Activated CD4-positive, alpha-beta memory T cell treated with anti-CD3 and anti-CD28 coated beads for 36 hours (primary cell): ENCODE results near the gene ATXN7. TPM values are rescaled to one million over a fixed set of nuclear protein-coding genes. Genes with fewer than 3 reads are reported as not detected.

Experiments
- CTCF ChIA-PET: fragments of 350-600 bp; sonication (Branson Sonifier 250); formaldehyde crosslinking; loops from one replicate; lab custom pipeline; 2021; ENCODE audit warnings: antibody characterized with exemption, inconsistent platforms; lab: Charles Lee
- POLR2A ChIA-PET: fragments of 350-600 bp; sonication (Branson Sonifier 250); formaldehyde crosslinking; loops from one replicate; lab custom pipeline; 2021; ENCODE audit warnings: antibody characterized with exemption; lab: Charles Lee
- DNase-seq: peaks from one replicate; pipeline ENCODE4 v3.0.0-alpha.2; 2020
- H3K27ac Mint-ChIP-seq: one replicate; pipeline ENCODE4 v1.8.0; 2021; ENCODE audit warnings: mixed read lengths
- H3K27me3 Mint-ChIP-seq: one replicate; pipeline ENCODE4 v1.8.0; 2021; ENCODE audit warnings: mixed read lengths
- H3K36me3 Mint-ChIP-seq: one replicate; pipeline ENCODE4 v1.8.0; 2021; ENCODE audit warnings: mixed read lengths
- H3K4me1 Mint-ChIP-seq: one replicate; pipeline ENCODE4 v1.8.0; 2021; ENCODE audit warnings: low read depth, mixed read lengths
- H3K4me3 Mint-ChIP-seq: one replicate; pipeline ENCODE4 v1.8.0; 2021; ENCODE audit warnings: mild to moderate bottlenecking, mixed read lengths
- H3K9me3 Mint-ChIP-seq: one replicate; pipeline ENCODE4 v1.8.0; 2021; ENCODE audit warnings: mixed read lengths
- intact Hi-C: fragments of 100-400 bp; cut with micrococcal nuclease; formaldehyde crosslinking; loops from one replicate; pipeline ENCODE4 v1.15.1; 2023
- total RNA-seq, 2 experiments: library from RNA; stranded (reverse); gene quantifications; one replicate each; pipeline ENCODE4 v1.2.3, GENCODE V29; 2021

The ATXN7 gene
- total RNA-seq, 2 experiments from 2014 or later, result 26.3 to 29.4 TPM

DNA sequence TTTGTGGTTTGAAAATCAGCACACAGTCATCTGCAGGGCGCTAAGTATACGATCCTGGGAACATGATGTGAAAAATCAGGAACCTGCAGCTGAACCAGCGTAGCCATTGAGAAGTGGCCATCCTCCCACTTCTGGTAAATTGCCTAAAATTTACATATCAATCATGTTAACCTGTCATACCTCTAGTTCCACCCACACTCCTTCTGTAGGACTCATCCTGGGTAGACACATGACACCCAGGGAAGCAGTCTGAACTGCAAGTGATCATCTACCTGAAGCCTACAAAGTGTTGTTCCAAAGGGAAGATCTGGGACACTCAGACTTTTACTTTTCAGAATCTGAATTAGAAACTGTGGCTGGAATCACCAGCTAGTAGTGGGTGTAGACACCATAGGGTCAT is 165.1 kb downstream of the ATXN7 start:
- no peaks in the 10 kb centered on the region for H3K36me3 Mint-ChIP-seq
- H3K27ac Mint-ChIP-seq, result no peak overlapping the region
- CTCF ChIA-PET, result interaction anchor here (3.9 kb wide), 1 partner anchor 456 kb away, joined by 23 read pairs; no protein-coding TSS in a partner anchor
- H3K4me1 Mint-ChIP-seq, result peaks cover 8% of the 10 kb centered on the region
- no peak overlapping the region for H3K4me3 Mint-ChIP-seq
- intact Hi-C loops, result no loop called here
- no peaks in the 10 kb centered on the region for H3K9me3 Mint-ChIP-seq
- DNase-seq, result no peak
- POLR2A ChIA-PET, result no interaction called here
- H3K27me3 Mint-ChIP-seq, result peaks cover 10% of the 10 kb centered on the region

DNA sequence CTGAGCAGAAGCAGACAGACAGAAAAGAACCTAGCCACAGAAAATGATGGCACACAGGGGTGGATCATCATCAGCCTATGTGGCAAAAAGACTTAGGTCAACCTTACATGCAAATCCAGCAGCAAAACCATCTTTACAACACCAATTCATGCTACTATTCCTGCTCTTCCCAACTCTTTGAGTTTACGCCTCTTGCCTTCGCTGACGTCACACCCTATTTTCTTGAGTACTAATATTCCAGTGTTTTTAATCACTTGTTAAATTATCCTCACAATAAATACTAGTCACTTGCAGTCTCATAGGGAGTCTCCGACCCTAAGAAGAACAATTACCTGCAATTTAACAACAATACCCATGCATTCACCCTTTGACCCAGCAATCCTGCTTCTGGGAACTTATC is 165.6 kb downstream of the ATXN7 start:
- CTCF ChIA-PET, result interaction anchor here (0.6 to 3.9 kb wide), 8 partner anchors 9 to 459 kb away, joined by 3 to 23 read pairs (median 3); no protein-coding TSS in a partner anchor

GRCh38 chr3:64030741-64031140 is 167.1 kb downstream of the ATXN7 start:
- Mint-ChIP-seq H3K4me3 (peak overlapping the region; percentile 52), H3K27me3 (peaks cover 10% of the 10 kb centered on the region), H3K36me3 (no peaks in the 10 kb centered on the region), H3K27ac (no peak overlapping the region), H3K4me1 (peaks cover 6% of the 10 kb centered on the region), H3K9me3 (peaks cover 7% of the 10 kb centered on the region)
- ChIA-PET CTCF (interaction anchor here (0.6 to 3.9 kb wide), 14 partner anchors 10 to 1702 kb away, joined by 3 to 23 read pairs (median 3); no protein-coding TSS in a partner anchor), POLR2A (no interaction called here)
- intact Hi-C loops, result loop anchor here (1.0 kb wide), 2 partner anchors 369 to 454 kb away; no protein-coding TSS in a partner anchor
- peak; percentile 83 for DNase-seq

More for the DNA sequence above, 165.6 kb downstream of the ATXN7 start:
- Mint-ChIP-seq H3K4me3 (no peak overlapping the region), H3K27me3 (peaks cover 10% of the 10 kb centered on the region), H3K36me3 (no peaks in the 10 kb centered on the region), H3K9me3 (peaks cover 4% of the 10 kb centered on the region), H3K27ac (no peak overlapping the region), H3K4me1 (peaks cover 6% of the 10 kb centered on the region)
- POLR2A ChIA-PET, result no interaction called here
- intact Hi-C loops, result no loop called here
- no peak for DNase-seq

GRCh38 chr3:64031540-64032508 is 168.2 kb downstream of the ATXN7 start:
- intact Hi-C loops, result loop anchor here (1.0 kb wide), 1 partner anchor 367 kb away; no protein-coding TSS in a partner anchor
- ChIA-PET CTCF (interaction anchor here (0.6 to 3.9 kb wide), 9 partner anchors 8 to 453 kb away, joined by 3 to 23 read pairs (median 3); partner anchors contain the start of gene PSMD6), POLR2A (no interaction called here)
- H3K27ac Mint-ChIP-seq, result no peak overlapping the region
- no peaks in the 10 kb centered on the region for H3K36me3 Mint-ChIP-seq
- no peak for DNase-seq
- peaks cover 6% of the 10 kb centered on the region for H3K4me1 Mint-ChIP-seq
- H3K9me3 Mint-ChIP-seq, result peaks cover 7% of the 10 kb centered on the region
- no peak overlapping the region for H3K4me3 Mint-ChIP-seq
- peaks cover 11% of the 10 kb centered on the region for H3K27me3 Mint-ChIP-seq

GRCh38 chr3:64033069-64033468 is 169.4 kb downstream of the ATXN7 start:
- intact Hi-C loops, result no loop called here
- H3K27me3 Mint-ChIP-seq, result peaks cover 11% of the 10 kb centered on the region

DNA sequence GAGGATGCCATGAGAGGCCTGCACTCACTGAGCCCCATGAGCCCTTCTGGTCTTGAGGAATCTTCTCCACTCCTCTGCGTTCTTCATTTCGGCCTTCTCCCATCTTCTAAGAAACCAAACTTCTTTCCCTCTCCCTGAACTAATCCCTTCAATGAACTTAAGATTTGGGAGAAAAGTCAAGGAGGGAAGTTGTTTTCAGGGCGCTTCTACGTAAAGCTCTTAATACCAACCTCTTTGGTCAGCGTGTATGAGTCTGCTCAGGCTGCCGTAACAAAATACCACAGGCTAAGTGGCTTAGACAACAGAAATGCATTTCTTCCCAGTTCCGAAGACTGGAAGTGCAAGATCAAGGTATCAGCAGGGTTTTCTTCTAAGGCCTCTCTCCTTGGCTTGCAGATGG is 173.4 kb downstream of the ATXN7 start:
- H3K27ac Mint-ChIP-seq, result no peak overlapping the region
- no peaks in the 10 kb centered on the region for H3K36me3 Mint-ChIP-seq
- no peak overlapping the region for H3K4me3 Mint-ChIP-seq
- no peak for DNase-seq
- CTCF ChIA-PET, result no interaction called here
- peaks cover 10% of the 10 kb centered on the region for H3K27me3 Mint-ChIP-seq
- intact Hi-C loops, result no loop called here
- H3K9me3 Mint-ChIP-seq, result peaks cover 7% of the 10 kb centered on the region
- no peaks in the 10 kb centered on the region for H3K4me1 Mint-ChIP-seq
- POLR2A ChIA-PET, result no interaction called here

More at GRCh38 chr3:64033069-64033468, 169.4 kb downstream of the ATXN7 start:
- ChIA-PET POLR2A (no interaction called here), CTCF (interaction anchor here (0.7 to 2.6 kb wide), 3 partner anchors 9 to 451 kb away, joined by 3 to 12 read pairs (median 6); partner anchors contain the start of gene PSMD6)
- Mint-ChIP-seq H3K36me3 (no peaks in the 10 kb centered on the region), H3K27ac (no peak overlapping the region), H3K9me3 (peaks cover 7% of the 10 kb centered on the region), H3K4me3 (no peak overlapping the region), H3K4me1 (peaks cover 6% of the 10 kb centered on the region)
- DNase-seq, result no peak

DNA sequence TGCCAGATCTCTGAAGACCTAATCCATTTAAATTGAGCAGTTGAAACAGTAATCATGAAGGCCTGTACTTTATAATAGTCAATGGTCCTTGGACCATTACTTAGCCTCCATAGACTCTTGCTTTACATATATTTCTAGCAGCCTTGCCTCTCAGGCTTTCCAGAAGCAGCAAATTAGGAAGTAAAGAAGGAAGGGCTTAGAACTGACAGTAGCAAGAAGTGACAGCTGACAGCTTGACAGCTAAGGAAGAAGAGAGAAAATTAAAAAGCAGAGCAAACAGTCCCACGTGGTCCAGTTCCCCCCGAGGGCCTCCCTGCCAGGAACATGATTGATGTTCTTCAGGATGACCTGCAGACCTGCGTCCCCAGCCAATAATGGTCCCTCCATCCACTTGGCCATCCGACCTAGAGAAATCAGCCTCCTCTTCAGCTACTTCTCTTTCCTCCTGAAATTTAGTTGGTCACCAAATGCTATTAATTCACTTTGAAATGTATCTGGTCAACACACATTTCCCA is 174.6 kb downstream of the ATXN7 start:
- H3K9me3 Mint-ChIP-seq, result peaks cover 7% of the 10 kb centered on the region
- no peaks in the 10 kb centered on the region for H3K36me3 Mint-ChIP-seq
- intact Hi-C loops, result no loop called here
- ChIA-PET CTCF (interaction anchor here (1.4 kb wide), 1 partner anchor 447 kb away, joined by 4 read pairs; no protein-coding TSS in a partner anchor), POLR2A (no interaction called here)
- no peak overlapping the region for H3K27ac Mint-ChIP-seq
- DNase-seq, result no peak
- peaks cover 16% of the 10 kb centered on the region for H3K27me3 Mint-ChIP-seq
- no peak overlapping the region for H3K4me3 Mint-ChIP-seq
- H3K4me1 Mint-ChIP-seq, result no peaks in the 10 kb centered on the region

DNA sequence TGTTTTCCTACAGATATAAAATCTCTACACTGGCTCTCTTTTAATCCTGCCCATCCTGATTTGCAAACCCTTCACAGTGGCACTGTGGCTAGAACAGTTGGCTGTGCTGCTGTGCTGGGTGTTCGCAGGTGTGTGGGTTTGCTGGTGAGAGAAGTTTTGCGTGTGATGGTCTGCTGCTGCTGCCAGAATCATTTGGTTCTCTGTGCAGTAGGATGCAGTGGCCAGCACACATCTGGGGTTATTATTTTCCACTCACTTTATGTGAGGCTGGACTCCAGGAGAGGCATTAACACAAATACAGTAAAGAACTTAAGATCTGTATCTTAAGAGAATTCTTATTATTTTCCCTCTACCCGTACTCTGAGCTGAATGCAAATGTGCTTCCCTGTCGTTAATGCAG is 175.7 kb downstream of the ATXN7 start:
- Mint-ChIP-seq H3K27ac (no peak overlapping the region), H3K4me1 (no peaks in the 10 kb centered on the region), H3K4me3 (no peak overlapping the region), H3K27me3 (peaks cover 20% of the 10 kb centered on the region), H3K36me3 (no peaks in the 10 kb centered on the region), H3K9me3 (peaks cover 2% of the 10 kb centered on the region)
- DNase-seq, result no peak
- ChIA-PET CTCF (interaction anchor here (1.1 to 1.4 kb wide), 2 partner anchors 10 to 446 kb away, joined by 3 to 4 read pairs; no protein-coding TSS in a partner anchor), POLR2A (no interaction called here)
- intact Hi-C loops, result no loop called here

GRCh38 chr3:64039981-64040733 is 176.5 kb downstream of the ATXN7 start:
- POLR2A ChIA-PET, result no interaction called here
- H3K9me3 Mint-ChIP-seq, result no peaks in the 10 kb centered on the region
- H3K36me3 Mint-ChIP-seq, result no peaks in the 10 kb centered on the region
- H3K4me1 Mint-ChIP-seq, result no peaks in the 10 kb centered on the region
- H3K4me3 Mint-ChIP-seq, result no peak overlapping the region
- CTCF ChIA-PET, result interaction anchor here (1.1 to 1.4 kb wide), 2 partner anchors 11 to 445 kb away, joined by 3 to 4 read pairs; no protein-coding TSS in a partner anchor
- peaks cover 22% of the 10 kb centered on the region for H3K27me3 Mint-ChIP-seq
- H3K27ac Mint-ChIP-seq, result no peak overlapping the region
- intact Hi-C loops, result no loop called here
- no peak for DNase-seq

DNA sequence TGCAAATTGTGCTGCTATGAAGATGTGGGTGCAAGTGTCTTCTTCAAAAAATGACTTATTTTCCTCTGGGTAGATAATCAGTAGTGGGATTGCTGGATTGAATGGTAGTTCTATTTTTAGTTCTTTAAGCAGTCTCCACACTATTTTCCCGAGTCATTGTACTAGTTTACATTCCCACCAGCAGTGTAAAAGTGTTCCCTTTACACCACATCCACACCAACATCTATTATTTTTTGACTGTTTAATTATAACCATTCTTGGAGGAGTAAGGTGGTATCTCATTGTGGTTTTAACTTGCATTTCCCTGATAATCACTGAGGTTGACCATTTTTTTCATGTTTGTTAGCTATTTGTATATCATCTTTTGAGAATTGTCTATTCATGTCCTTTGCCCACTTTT is 179.3 kb downstream of the ATXN7 start:
- H3K4me1 Mint-ChIP-seq, result no peaks in the 10 kb centered on the region
- no peak overlapping the region for H3K4me3 Mint-ChIP-seq
- intact Hi-C loops, result no loop called here
- H3K27me3 Mint-ChIP-seq, result peaks cover 27% of the 10 kb centered on the region
- no peak overlapping the region for H3K27ac Mint-ChIP-seq
- CTCF ChIA-PET, result interaction anchor here (1.1 kb wide), 1 partner anchor 442 kb away, joined by 3 read pairs; no protein-coding TSS in a partner anchor
- H3K9me3 Mint-ChIP-seq, result no peaks in the 10 kb centered on the region
- POLR2A ChIA-PET, result no interaction called here
- no peak for DNase-seq
- no peaks in the 10 kb centered on the region for H3K36me3 Mint-ChIP-seq

DNA sequence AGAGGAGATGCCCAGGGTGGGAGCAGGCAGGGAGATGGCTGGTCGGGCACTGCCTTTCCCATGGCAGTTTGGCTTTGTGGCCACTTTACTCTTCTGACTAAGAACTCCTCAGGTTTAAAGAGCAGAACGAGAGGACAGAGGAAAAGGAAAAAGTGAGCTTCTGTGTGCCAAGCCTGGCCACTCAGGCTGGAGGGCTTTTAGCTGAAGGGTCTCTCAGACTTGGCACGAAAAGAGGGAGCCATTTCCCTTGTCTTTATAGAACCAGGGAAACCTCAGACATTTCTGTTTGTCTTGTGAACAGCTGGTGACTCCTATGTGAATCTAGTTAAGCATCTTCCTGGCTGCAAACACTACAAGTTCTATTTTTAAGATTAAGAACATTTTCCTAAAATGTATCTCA is 182.9 kb downstream of the ATXN7 start:
- Mint-ChIP-seq H3K9me3 (no peaks in the 10 kb centered on the region), H3K27me3 (peaks cover 23% of the 10 kb centered on the region), H3K4me1 (peaks cover 3% of the 10 kb centered on the region), H3K4me3 (no peak overlapping the region), H3K27ac (no peak overlapping the region), H3K36me3 (no peaks in the 10 kb centered on the region)
- POLR2A ChIA-PET, result no interaction called here
- intact Hi-C loops, result no loop called here
- CTCF ChIA-PET, result interaction anchor here (1.2 kb wide), 1 partner anchor 23 kb away, joined by 3 read pairs; no protein-coding TSS in a partner anchor
- no peak for DNase-seq
